T-helper 2 cell treated with Interferon-gamma antibody and Interleukin-4, amounts not matched to agents 100 ng/mL and 5 ng/mL, for 36 hours (primary cell): ENCODE measurements around the gene ZNHIT1. TPM values are rescaled to one million over a fixed set of nuclear protein-coding genes. Genes with fewer than 3 reads are reported as not detected.

Source experiments
- intact Hi-C: fragments of 100-400 bp; cut with micrococcal nuclease; formaldehyde crosslinking; loops from one replicate; pipeline ENCODE4 v1.15.1; 2023
- total RNA-seq: library from RNA; stranded (reverse); gene quantifications from 2 replicates; pipeline ENCODE4 v1.2.3, GENCODE V29; 2022

The ZNHIT1 gene
- total RNA-seq = 60.3 and 66.8 TPM in 2 replicates

GRCh38 chr7:101217388-101218235 is at the start of gene ZNHIT1, which contains the start of gene PLOD3:
Gene ZNHIT1 (plus strand): TSS chr7:101218165. CDS start chr7:101218196, 31 bp downstream.
Gene PLOD3 (minus strand): TSS chr7:101217581. CDS start chr7:101217274, 307 bp downstream.
- intact Hi-C loops = loop anchor here (1.0 to 5.0 kb wide), 5 partner anchors 27 to 350 kb away; partner anchors contain the start of genes AP1S1 and TRIP6

- intact Hi-C loops = loop anchor here (1.0 to 5.0 kb wide), 2 partner anchors 24 to 74 kb away; no protein-coding TSS in a partner anchor
Measured at GRCh38 chr7:101168412-101169049, 49.4 kb upstream of the ZNHIT1 start.

GRCh38 chr7:101169110-101169837 is 48.7 kb upstream of the ZNHIT1 start:
- intact Hi-C loops = loop anchor here (1.0 to 5.0 kb wide), 2 partner anchors 25 to 73 kb away; no protein-coding TSS in a partner anchor

- intact Hi-C loops = loop anchor here (1.0 to 5.0 kb wide), 3 partner anchors 26 to 137 kb away; no protein-coding TSS in a partner anchor
Measured at GRCh38 chr7:101169838-101170551, 48.0 kb upstream of the ZNHIT1 start.

GRCh38 chr7:101170617-101171441 is 47.1 kb upstream of the ZNHIT1 start:
- intact Hi-C loops = loop anchor here (5.0 kb wide), 1 partner anchor 136 kb away; no protein-coding TSS in a partner anchor

GRCh38 chr7:101171442-101171837 is 46.5 kb upstream of the ZNHIT1 start:
- intact Hi-C loops = loop anchor here (5.0 kb wide), 1 partner anchor 136 kb away; no protein-coding TSS in a partner anchor

- intact Hi-C loops = loop anchor here (5.0 kb wide), 1 partner anchor 135 kb away; no protein-coding TSS in a partner anchor
Measured at GRCh38 chr7:101172005-101172853, 45.7 kb upstream of the ZNHIT1 start.

- intact Hi-C loops = loop anchor here (5.0 kb wide), 1 partner anchor 134 kb away; no protein-coding TSS in a partner anchor
Measured at GRCh38 chr7:101172854-101173751, 44.9 kb upstream of the ZNHIT1 start.

- intact Hi-C loops = loop anchor here (5.0 kb wide), 1 partner anchor 134 kb away; no protein-coding TSS in a partner anchor
Measured at GRCh38 chr7:101173752-101174244, 44.2 kb upstream of the ZNHIT1 start.

- intact Hi-C loops = loop anchor here (5.0 kb wide), 1 partner anchor 133 kb away; no protein-coding TSS in a partner anchor
Measured at GRCh38 chr7:101174322-101174854, 43.6 kb upstream of the ZNHIT1 start.

GRCh38 chr7:101175664-101176063 is 42.3 kb upstream of the ZNHIT1 start:
- intact Hi-C loops = no loop called here

- intact Hi-C loops = no loop called here
Measured at GRCh38 chr7:101177644-101178043, 40.3 kb upstream of the ZNHIT1 start.

- intact Hi-C loops = no loop called here
Measured at GRCh38 chr7:101179117-101179516, 38.8 kb upstream of the ZNHIT1 start.

- intact Hi-C loops = no loop called here
Measured at GRCh38 chr7:101179713-101180112, 38.3 kb upstream of the ZNHIT1 start.

GRCh38 chr7:101180130-101180755 is 37.7 kb upstream of the ZNHIT1 start, which contains the start of gene NAT16:
Gene NAT16 (minus strand): TSS chr7:101180293. CDS start chr7:101174807, 5,486 bp downstream.
- intact Hi-C loops = no loop called here

- intact Hi-C loops = no loop called here
Measured at GRCh38 chr7:101185258-101185839, 32.6 kb upstream of the ZNHIT1 start.
